Iris pigment epithelial cell (primary cell): ENCODE data around the gene SRBD1.

Experiments
- DNase-seq: peaks from one replicate; pipeline ENCODE4 v3.0.0-alpha.2; 2011; ENCODE audit warnings: low read depth

SRBD1 gene

DNA sequence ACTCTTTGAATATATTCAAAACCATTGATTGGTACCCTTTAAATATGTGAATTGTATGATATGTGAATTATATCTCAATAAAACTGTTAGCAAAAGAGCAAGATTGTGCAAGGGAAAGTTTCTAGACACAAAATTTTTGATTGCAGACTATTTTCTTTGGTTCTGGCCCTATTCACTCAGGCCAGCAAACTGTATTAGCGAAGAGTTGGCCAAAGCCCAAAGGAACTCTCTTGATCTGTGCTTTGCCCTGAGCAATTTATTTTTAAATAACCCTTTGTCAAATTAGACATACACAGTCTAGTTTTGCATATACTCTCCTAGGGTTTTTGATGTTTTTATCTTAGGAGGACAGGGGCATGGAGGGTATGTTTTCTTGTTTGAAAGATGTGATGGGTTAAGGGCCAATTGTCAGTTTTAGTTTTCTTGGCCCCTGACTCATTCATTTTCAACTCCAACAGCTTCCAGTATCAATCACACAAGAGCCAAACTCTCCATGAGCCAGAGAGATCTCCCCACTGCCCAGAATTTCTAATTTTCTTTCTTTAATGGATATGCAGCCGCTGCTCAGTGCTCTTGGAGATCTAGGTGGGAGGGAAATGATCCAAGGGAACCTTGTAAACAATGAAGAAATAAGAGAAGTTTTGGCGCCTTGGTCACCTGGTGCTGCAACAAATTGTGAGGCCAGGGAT is 231.5 kb downstream of the SRBD1 start:
- DNase-seq = no peak

DNA sequence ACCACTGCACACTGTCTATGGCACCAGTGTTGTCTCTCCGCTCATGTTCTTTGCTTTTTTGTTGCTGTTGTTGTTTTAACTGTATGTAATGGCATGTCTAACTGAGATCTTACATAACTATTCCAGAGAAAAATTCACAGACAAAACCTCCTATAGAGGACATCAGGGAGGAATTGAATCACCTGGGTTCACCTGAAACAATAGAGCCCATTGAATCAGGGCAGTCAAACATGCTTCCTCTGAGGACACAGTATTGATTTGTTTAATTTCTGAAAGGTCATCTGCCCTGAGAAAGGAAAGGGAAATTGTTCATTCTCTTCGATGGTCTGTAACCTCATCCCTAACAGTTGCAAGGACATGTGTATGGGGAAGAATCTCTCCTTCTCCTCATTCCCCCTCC is 237.5 kb downstream of the SRBD1 start:
- no peak for DNase-seq

DNA sequence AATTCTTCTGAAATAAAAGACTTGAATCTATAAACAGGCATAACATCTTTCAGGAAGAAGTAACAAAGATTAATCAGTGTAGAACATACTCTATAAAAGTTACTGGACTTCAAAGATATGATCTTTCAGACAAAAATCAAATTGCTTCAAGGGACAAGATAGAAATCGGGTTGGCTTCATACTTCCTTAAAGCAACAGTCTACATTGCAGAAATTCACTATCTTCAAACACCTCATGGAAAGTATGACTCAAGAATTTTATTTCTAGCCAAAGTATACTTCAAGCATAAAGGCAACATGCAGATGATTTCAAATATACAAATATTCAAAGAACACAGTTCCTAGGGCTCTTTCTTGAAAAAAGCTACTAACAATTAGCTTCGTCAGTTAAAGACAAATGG is 240.7 kb downstream of the SRBD1 start:
- DNase-seq = peak; percentile 67

DNA sequence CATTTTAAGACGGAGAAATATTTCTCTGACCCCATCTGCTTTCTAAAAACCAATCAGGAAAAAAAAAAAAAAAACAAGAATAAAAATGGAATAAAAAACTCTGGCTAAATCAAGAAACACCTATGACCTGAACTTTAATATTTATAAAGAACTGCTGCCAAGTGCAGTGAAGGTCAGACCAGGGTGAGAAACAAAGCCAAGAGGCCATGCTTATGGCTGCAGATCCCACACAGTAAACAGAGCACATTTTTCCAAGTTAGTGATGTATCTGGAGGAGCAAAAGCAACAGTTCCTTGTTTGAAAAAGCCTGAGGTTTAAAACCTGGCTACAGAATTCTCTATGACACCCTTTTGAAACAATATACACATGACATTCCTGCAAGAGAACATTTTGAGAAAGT is 242.3 kb downstream of the SRBD1 start:
- no peak for DNase-seq

DNA sequence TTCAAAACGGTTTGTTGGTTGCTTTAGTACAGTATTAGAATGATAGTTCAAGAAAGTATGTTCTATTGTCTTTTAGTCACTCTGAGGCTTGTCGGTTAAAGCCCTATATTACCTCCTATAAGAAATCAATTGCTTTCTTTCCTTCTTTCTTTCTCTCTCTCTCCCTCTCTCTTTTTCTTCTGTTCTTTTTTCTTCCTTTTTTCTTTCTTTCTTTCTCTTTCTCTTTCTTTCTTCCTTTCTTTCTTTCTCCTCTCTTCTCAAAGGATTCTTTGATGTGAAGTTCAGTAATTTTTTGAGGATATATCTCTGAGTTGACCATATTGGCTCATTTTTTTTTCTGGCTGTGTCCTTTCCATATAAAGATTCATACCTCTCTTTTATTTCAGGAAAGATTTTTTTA is 249.4 kb downstream of the SRBD1 start:
- no peak for DNase-seq

DNA sequence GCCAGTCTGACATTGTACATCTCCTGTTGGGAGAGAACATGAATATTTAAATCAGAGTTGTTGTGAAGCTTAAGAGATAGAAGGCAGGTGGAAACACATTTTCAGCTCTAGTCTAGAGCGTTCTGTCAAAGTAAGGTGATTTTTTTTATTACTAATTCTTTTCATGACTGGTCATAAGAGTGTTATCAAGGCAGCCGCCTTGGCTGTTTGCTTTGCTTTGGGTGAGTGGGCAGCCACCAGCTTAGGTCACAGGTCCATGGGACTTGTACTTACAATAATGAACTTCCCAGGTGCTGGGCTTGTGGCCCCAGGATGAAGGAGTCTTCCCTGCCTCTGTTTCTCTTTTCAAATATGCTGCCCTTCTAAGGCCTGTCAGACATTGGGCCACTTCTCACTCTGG is 256.3 kb downstream of the SRBD1 start:
- no peak for DNase-seq

DNA sequence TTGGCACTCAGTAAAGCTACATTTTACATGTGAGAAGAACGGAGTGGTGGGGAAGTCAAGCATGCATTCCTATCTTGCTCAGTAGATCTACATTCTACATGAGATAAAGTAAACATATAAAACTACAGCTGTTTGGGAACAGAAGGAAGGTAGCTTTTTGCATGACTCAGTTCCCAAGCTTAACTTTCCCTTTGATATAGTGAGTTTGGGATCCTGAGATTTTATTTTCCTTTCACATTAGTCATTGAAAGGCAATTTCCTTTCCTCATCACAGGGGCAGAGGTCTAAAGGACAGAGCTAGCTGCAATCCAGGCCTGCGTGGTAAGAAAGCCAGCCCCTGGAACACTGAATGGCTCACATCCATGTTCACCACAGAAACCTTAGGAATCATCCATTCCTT is 257.2 kb downstream of the SRBD1 start:
- peak; percentile 96 for DNase-seq

- no peak for DNase-seq
These were observed 258.6 kb downstream of the SRBD1 start for GRCh38 chr2:45352506-45352905.

DNA sequence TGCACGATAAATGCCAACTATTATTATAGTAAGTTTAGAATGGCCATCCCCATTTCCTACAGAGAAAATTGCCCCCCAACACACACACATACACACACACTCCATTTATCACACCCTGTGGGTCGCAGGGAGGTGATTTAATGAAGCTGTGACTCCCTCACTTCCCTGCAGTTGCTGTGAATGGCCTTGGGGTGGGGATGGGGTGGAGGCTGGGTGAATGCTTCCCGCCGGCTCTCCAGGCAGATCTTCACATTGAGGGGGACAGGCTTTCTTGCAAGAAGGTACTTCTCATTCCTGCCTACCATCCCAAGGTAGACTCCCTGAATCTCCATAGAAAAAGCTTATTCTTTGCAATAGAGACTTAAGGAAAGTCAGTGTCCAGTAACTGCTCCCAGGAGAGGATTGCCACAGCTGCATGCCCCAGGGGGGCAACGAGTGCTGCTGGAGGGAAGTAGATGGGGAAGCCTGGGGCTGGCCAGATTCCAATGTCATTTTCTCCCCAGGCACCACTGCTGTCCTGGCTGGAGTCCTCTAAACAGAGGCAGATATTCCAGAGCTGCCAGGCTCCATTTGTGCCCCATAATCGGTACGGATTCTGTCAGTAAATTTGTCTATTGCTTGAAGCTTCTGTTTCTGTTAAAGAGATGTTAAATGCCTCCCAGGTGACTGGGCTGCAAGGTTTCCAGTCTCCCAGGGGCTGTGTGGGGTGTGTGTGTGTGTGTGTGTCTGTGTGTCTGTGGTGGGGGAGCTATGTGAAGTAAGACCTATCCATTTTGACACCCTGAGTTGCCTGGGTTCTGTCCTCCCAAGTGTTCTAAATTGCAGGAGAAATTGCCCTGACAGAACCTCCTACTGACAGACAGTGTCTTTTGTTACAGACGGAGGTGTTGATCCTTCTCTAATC is 265.5 kb downstream of the SRBD1 start:
- DNase-seq = no peak

DNA sequence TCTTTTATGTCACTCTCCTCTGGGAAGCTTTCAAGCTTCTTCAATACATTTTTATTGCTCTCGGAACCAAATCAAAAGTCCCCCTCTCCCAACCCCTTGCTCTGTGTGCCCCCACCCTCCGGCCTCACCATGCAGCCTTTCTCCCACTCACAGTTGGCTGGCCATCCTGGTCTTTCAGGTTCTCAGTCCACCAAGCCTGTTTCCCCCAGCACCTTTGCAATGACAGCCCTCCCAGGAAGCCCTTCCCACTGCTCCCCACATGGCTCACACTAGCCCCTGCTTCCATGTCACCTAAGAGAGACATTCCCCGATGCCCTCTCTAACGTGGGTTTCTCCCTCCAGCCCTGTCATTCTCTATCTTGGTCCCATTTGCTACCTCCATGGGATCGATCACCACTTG is 266.6 kb downstream of the SRBD1 start:
- no peak for DNase-seq

GRCh38 chr2:45344071-45344470 is 267.0 kb downstream of the SRBD1 start:
- DNase-seq = no peak

GRCh38 chr2:45343251-45344017 is 267.6 kb downstream of the SRBD1 start:
- peak; percentile 23 for DNase-seq

DNA sequence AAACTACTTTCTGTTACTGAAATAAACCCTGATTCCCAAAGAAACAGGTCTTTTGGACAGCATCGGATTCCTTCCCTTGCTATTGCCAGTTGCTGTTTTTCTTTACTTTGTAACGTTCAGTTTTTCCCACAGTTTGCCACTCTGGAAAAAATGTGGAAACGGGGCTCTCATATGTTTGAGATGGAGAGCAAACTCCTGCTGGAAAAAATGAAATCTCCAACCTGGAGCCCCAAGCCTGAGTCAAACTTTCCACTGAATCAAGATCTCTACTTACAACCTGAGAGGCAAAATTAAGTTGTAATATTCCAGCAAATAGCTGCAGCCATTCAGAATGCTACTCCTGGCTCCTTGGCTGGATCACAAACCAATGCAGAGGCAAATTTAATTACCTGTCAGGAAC is 270.7 kb downstream of the SRBD1 start:
- no peak for DNase-seq

- no peak for DNase-seq
These were observed 271.8 kb downstream of the SRBD1 start for GRCh38 chr2:45339253-45339652.
